Measurements from ENCODE around the gene LIME1. TPM values are rescaled to one million over a fixed set of nuclear protein-coding genes. Genes with fewer than 3 reads are reported as not detected.
A peak's percentile ranks its signal among the peaks of the same experiment; 100 is the strongest.

The LIME1 gene
- total and polyA plus RNA-seq, 10 of the 15 experiments (the other 5 are each of a cell fraction or from before 2014, with no cell fraction given), result 0.35 to 154 (median 49.9) TPM

- ATAC-seq (no peak), DNase-seq (ENCODE audit: low read depth, low spot score) (no peak), FAIRE-seq (no peak)
- ChIA-PET POLR2A (no interaction called here), CTCF (interaction anchor here (0.8 kb wide), 1 partner anchor 102 kb away, joined by 3 read pairs; no protein-coding TSS in a partner anchor), SMC1A (ENCODE audit: uncharacterized antibody, unreplicated experiment) (interaction anchor here (0.6 kb wide), 1 partner anchor 20 kb away, joined by 3 read pairs; no protein-coding TSS in a partner anchor), RAD21 (ENCODE audit: unreplicated experiment) (no interaction called here)
- no peak overlapping the region for H3K9ac ChIP-seq (ENCODE audit: control insufficient read depth, insufficient read depth, low read length)
- no peaks in the 10 kb centered on the region for H3K27me3 ChIP-seq (replicated peaks in 1 of 2; ENCODE audit: control insufficient read depth in 2 of 2, insufficient read depth in 2 of 2, low read length in 1 of 2)
- H4K20me1 ChIP-seq (ENCODE audit: control insufficient read depth, insufficient read depth), result no peaks in the 10 kb centered on the region
- H3K4me3 ChIP-seq, result no peak overlapping the region
- peaks cover 5% of the 10 kb centered on the region for H3K79me2 ChIP-seq (ENCODE audit: control insufficient read depth, insufficient read depth, low read length)
- no peak overlapping the region for H3K27ac ChIP-seq (ENCODE audit: control insufficient read depth, insufficient read depth)
- TF ChIP-seq USF2 (IDR thresholded peaks at IDR 0.05; ENCODE audit: borderline replicate concordance, low read depth, low read length), result no peak
- no TSS peak for BruUV-seq (replicated peaks)
- H3K4me2 ChIP-seq (ENCODE audit: control insufficient read depth, insufficient read depth), result no peak overlapping the region
- WGBS (ENCODE audit: insufficient coverage, insufficient replicate concordance, low lambda C conversion rate, missing lambda C conversion rate), result 49% methylated on average over 4 of the region's 4 CpGs
- intact Hi-C loops (cut with micrococcal nuclease; ENCODE audit: unreplicated experiment) (no loop called here), in situ Hi-C loops (cut with MboI) (no loop called here)
- H2AFZ ChIP-seq (ENCODE audit: control insufficient read depth, low read depth, low read length), result no peak overlapping the region
- H3K9me3 ChIP-seq (replicated peaks; ENCODE audit: control insufficient read depth, insufficient read depth, low read length), result no peaks in the 10 kb centered on the region
- H3K4me1 ChIP-seq (ENCODE audit: control insufficient read depth, insufficient read depth, low read length), result peaks cover 8% of the 10 kb centered on the region; the same call in 1 of the 2 replicates
- peaks cover 0 to 4% of the 10 kb centered on the region in 2 experiments; a peak in 2 of 4 replicates for H3K36me3 ChIP-seq (ENCODE audit: control insufficient read depth in 2 of 2, insufficient read depth in 2 of 2, low read length in 1 of 2)
Measured at GRCh38 chr20:63744158-63744557, 7.7 kb downstream of the LIME1 start.

GRCh38 chr20:63744574-63745423 lies 8.3 kb downstream of the LIME1 start:
- Histone ChIP-seq H3K9ac (ENCODE audit: control insufficient read depth, insufficient read depth, low read length) (no peak overlapping the region), H3K79me2 (ENCODE audit: control insufficient read depth, insufficient read depth, low read length) (peaks cover 5% of the 10 kb centered on the region), H3K4me2 (ENCODE audit: control insufficient read depth, insufficient read depth) (no peak overlapping the region), H3K27me3 (replicated peaks in 1 of 2; ENCODE audit: control insufficient read depth in 2 of 2, insufficient read depth in 2 of 2, low read length in 1 of 2) (no peaks in the 10 kb centered on the region), H4K20me1 (ENCODE audit: control insufficient read depth, insufficient read depth) (no peaks in the 10 kb centered on the region), H3K4me1 (ENCODE audit: control insufficient read depth, insufficient read depth, low read length) (peaks cover 8% of the 10 kb centered on the region; the same call in 1 of the 2 replicates), H3K9me3 (replicated peaks; ENCODE audit: control insufficient read depth, insufficient read depth, low read length) (no peaks in the 10 kb centered on the region), H2AFZ (ENCODE audit: control insufficient read depth, low read depth, low read length) (no peak overlapping the region), H3K4me3 (no peak overlapping the region), H3K36me3 (ENCODE audit: control insufficient read depth in 2 of 2, insufficient read depth in 2 of 2, low read length in 1 of 2) (peaks cover 0 to 4% of the 10 kb centered on the region in 2 experiments; a peak in 2 of 4 replicates), H3K27ac (ENCODE audit: control insufficient read depth, insufficient read depth) (no peak overlapping the region)
- ChIA-PET SMC1A (ENCODE audit: uncharacterized antibody, unreplicated experiment) (interaction anchor here (0.6 kb wide), 1 partner anchor 21 kb away, joined by 3 read pairs; no protein-coding TSS in a partner anchor), CTCF (interaction anchor here (0.8 kb wide), 1 partner anchor 103 kb away, joined by 3 read pairs; no protein-coding TSS in a partner anchor), POLR2A (no interaction called here), RAD21 (ENCODE audit: unreplicated experiment) (no interaction called here)
- BruUV-seq (replicated peaks), result no TSS peak
- in situ Hi-C loops (cut with MboI), result no loop called here
- FAIRE-seq (no peak), ATAC-seq (no peak), DNase-seq (ENCODE audit: low read depth, low spot score) (no peak)
- WGBS (ENCODE audit: insufficient coverage, insufficient replicate concordance, low lambda C conversion rate, missing lambda C conversion rate), result 79% methylated on average over 25 of the region's 25 CpGs
- intact Hi-C loops (cut with micrococcal nuclease; ENCODE audit: unreplicated experiment), result no loop called here
- no peak for TF ChIP-seq CEBPZ (IDR thresholded peaks at IDR 0.05; ENCODE audit: low read depth, low read length)
- TF ChIP-seq POLR2A (IDR thresholded peaks at IDR 0.05; ENCODE audit: low read depth, low read length), result peak; percentile 48; the same call in 1 of the 2 replicates
- TF ChIP-seq CUX1 (IDR thresholded peaks at IDR 0.05; ENCODE audit: insufficient replicate concordance, low read depth, low read length), result no peak

Measured in GM12878 (cell line).